ENCODE results near the gene DPM1. TPM values are rescaled to one million over a fixed set of nuclear protein-coding genes. Genes with fewer than 3 reads are reported as not detected.

DPM1 gene
- total and polyA plus RNA-seq, 2 donors (not counting 3 experiments of a cell fraction or from before 2014, with no cell fraction given): 33.9 to 41.9 TPM

GRCh38 chr20:50909413-50909812 lies 48.9 kb downstream of the DPM1 start:
- Histone ChIP-seq H4K20me1 (replicated peaks; ENCODE audit: control insufficient read depth, extremely low read depth, insufficient read depth, low read length) (peaks cover 28% of the 10 kb centered on the region), H3K27ac (ENCODE audit: insufficient read depth, low read depth, low read length) (no peak overlapping the region), H3K4me3 (replicated peaks in 1 of 3; ENCODE audit: insufficient read depth in 1 of 3, low read depth in 1 of 3, low read length in 3 of 3) (no peak overlapping the region), H3K27me3 (ENCODE audit: control insufficient read depth in 2 of 2, insufficient read depth in 2 of 2, low read length in 2 of 2) (no peaks in the 10 kb centered on the region), H3K79me2 (ENCODE audit: control insufficient read depth, insufficient read depth, low read length) (peaks cover 99% of the 10 kb centered on the region), H3K9me1 (replicated peaks; ENCODE audit: control insufficient read depth, extremely low read depth, insufficient read depth, low read length) (no peaks in the 10 kb centered on the region), H3K9ac (replicated peaks; ENCODE audit: extremely low read depth, insufficient read depth, low read length) (no peak overlapping the region), H2AFZ (ENCODE audit: low read depth, low read length) (no peak overlapping the region), H3K9me3 (replicated peaks; ENCODE audit: control insufficient read depth, insufficient read depth, low read length) (no peaks in the 10 kb centered on the region), H3K4me1 (ENCODE audit: control insufficient read depth, extremely low read depth, insufficient read depth, low read length) (peaks cover 11% of the 10 kb centered on the region), H3K4me2 (ENCODE audit: insufficient read depth, low read length) (no peak overlapping the region), H3K36me3 (ENCODE audit: control insufficient read depth in 2 of 2, extremely low read depth in 1 of 2, insufficient read depth in 2 of 2, low read length in 2 of 2) (peaks cover 0 to 10% of the 10 kb centered on the region in 2 experiments)
- intact Hi-C loops (cut with micrococcal nuclease): no loop called here
- no TSS peak for BruUV-seq (replicated peaks)
- FAIRE-seq: no peak
- ChIA-PET POLR2A (no interaction called here), CTCF (interaction anchor here (0.8 to 3.7 kb wide), 5 partner anchors 14 to 116 kb away, joined by 3 to 16 read pairs (median 5); partner anchors contain the start of genes ADNP and BCAS4)
- dilution Hi-C loops (cut with MboI; ENCODE audit: extremely low pct_ligation_motif_present, low sequenced_read_pairs): no loop called here
- DNase-seq (ENCODE audit: low read depth, low spot score): no peak
- TF ChIP-seq CTCF (IDR thresholded peaks at IDR 0.05; ENCODE audit: extremely low read depth in 1 of 2, insufficient read depth in 1 of 2, low read depth in 1 of 2, low read length in 2 of 2): no peak
- TF ChIP-seq POLR2AphosphoS5 (IDR thresholded peaks at IDR 0.05; ENCODE audit: insufficient read depth, low read depth, low read length): no peak

DNA sequence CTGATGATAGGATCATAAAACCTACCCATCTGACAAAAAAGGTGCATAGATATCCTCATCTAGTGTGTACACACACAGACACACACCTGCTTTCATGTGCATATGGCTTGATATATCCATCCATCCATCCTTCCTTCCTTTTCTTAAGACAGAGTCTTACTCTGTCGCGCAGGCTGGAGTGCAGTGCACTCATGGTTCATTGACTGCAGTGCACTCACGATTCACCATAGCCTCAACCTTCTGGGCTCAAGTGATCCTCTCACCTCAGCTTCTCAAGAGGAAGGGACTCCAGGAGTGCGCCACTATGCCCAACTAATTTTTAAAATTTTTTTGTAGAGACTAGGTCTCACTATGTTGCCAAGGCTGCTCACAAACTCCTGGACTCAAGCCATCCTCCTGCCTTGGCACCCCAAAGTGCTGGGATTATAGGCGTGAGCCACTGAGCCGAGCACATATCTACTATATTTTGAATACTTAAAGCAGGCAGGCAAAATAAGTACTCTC lies 54.2 kb downstream of the DPM1 start:
- H3K36me3 ChIP-seq (ENCODE audit: control insufficient read depth in 2 of 2, extremely low read depth in 1 of 2, insufficient read depth in 2 of 2, low read length in 2 of 2): peaks cover 3 to 19% of the 10 kb centered on the region in 2 experiments
- H4K20me1 ChIP-seq (replicated peaks; ENCODE audit: control insufficient read depth, extremely low read depth, insufficient read depth, low read length): peaks cover 15% of the 10 kb centered on the region
- no peaks in the 10 kb centered on the region for H3K9me1 ChIP-seq (replicated peaks; ENCODE audit: control insufficient read depth, extremely low read depth, insufficient read depth, low read length)
- TF ChIP-seq GATA2 (IDR thresholded peaks at IDR 0.05; ENCODE audit: insufficient read depth, insufficient read length, low read depth, low read length) (no peak), POLR2A (IDR thresholded peaks at IDR 0.05; ENCODE audit: low read depth, low read length) (no peak), JUN (IDR thresholded peaks at IDR 0.05; ENCODE audit: borderline replicate concordance, insufficient read depth, insufficient read length, low read depth) (no peak), FOS (IDR thresholded peaks at IDR 0.05; ENCODE audit: borderline replicate concordance, insufficient read depth, low read length) (no peak), CTCF (IDR thresholded peaks at IDR 0.05; ENCODE audit: extremely low read depth in 1 of 2, insufficient read depth in 1 of 2, low read depth in 1 of 2, low read length in 2 of 2) (no peak), EZH2 (IDR thresholded peaks at IDR 0.05; ENCODE audit: borderline replicate concordance, low read depth, low read length, severe bottlenecking) (no peak), POLR2AphosphoS5 (IDR thresholded peaks at IDR 0.05; ENCODE audit: insufficient read depth, low read depth, low read length) (no peak), MYC (IDR thresholded peaks at IDR 0.05; ENCODE audit: low read depth, low read length) (no peak)
- TF ChIP-seq, protein P1, sequence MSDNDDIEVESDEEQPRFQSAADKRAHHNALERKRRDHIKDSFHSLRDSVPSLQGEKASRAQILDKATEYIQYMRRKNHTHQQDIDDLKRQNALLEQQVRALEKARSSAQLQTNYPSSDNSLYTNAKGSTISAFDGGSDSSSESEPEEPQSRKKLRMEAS (IDR thresholded peaks at IDR 0.05; ENCODE audit: insufficient read depth, insufficient read length): no peak
- ChIA-PET CTCF (interaction anchor here (1.0 to 1.1 kb wide), 2 partner anchors 109 to 111 kb away, joined by 3 to 4 read pairs; partner anchors contain the start of gene BCAS4), POLR2A (no interaction called here)
- H3K27me3 ChIP-seq (ENCODE audit: control insufficient read depth in 2 of 2, insufficient read depth in 2 of 2, low read length in 2 of 2): no peaks in the 10 kb centered on the region
- no peak overlapping the region for H3K27ac ChIP-seq (ENCODE audit: insufficient read depth, low read depth, low read length)
- no peak overlapping the region for H3K9ac ChIP-seq (replicated peaks; ENCODE audit: extremely low read depth, insufficient read depth, low read length)
- dilution Hi-C loops (cut with MboI; ENCODE audit: extremely low pct_ligation_motif_present, low sequenced_read_pairs): no loop called here
- H2AFZ ChIP-seq (ENCODE audit: low read depth, low read length): no peak overlapping the region
- DNase-seq (ENCODE audit: low read depth, low spot score) (no peak), FAIRE-seq (no peak)
- H3K4me1 ChIP-seq (ENCODE audit: control insufficient read depth, extremely low read depth, insufficient read depth, low read length): no peaks in the 10 kb centered on the region
- intact Hi-C loops (cut with micrococcal nuclease): no loop called here
- BruUV-seq (replicated peaks): no TSS peak
- no peak overlapping the region for H3K4me3 ChIP-seq (replicated peaks in 1 of 3; ENCODE audit: insufficient read depth in 1 of 3, low read depth in 1 of 3, low read length in 3 of 3)
- no peak overlapping the region for H3K4me2 ChIP-seq (ENCODE audit: insufficient read depth, low read length)
- peaks cover 91% of the 10 kb centered on the region for H3K79me2 ChIP-seq (ENCODE audit: control insufficient read depth, insufficient read depth, low read length)
- H3K9me3 ChIP-seq (replicated peaks; ENCODE audit: control insufficient read depth, insufficient read depth, low read length): no peaks in the 10 kb centered on the region
